NCI-H446 (cell line): Measurements from ENCODE around the gene UBXN4.
"Not testable (repeated sequence)": the region's sequence is repeated elsewhere in the genome, so short reads cannot be mapped to it uniquely, and the experiment has no call there.

Experiments used
- DNase-seq, 2 experiments: peaks; one replicate each; lab custom pipeline; 2025; lab: John Stamatoyannopoulos, UW

UBXN4 gene

DNA sequence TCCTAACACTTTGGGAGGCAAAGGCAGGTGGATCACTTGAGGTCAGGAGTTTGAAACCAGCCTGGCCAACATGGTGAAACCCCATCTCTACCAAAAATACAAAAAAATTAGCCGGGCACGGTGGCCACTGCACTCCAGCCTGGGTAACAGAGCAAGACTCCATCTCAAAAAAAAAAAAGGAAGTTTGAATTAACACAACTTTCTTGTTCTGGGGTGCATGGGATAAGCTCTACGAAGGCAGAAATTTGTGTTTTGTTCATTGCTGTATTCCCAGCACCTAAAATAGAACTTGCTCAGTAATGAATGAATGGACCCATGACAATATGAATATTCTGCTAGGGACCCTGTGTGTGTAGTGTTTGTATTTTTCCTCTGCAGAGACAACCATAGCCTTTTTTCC is 66.2 kb downstream of the UBXN4 start:
- DNase-seq, result not testable (repeated sequence)

DNA sequence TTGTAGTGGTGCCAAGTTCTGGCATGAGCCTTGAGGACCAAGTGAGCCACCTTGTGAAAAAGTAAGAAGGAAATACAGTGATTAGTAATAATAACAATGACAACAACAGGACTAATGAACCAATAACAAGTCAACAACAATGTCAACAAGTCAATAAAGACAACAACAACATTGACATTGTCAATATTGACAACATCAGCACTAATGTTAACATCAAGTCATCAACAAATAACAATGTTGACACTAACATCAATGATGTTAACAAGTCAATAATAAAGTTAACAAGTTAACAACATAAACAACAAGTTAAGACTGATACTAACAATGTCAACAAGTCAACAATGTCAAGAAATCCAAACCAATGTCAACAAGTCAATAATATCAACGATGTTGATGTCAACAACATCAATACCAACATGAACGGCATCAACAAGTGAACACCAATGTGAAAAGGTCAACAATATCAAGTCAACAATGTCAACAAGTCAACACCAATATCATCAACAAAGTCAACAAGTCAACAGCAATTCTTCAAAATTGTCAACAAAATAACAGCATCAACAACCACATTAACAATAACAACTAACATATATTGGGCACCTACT is 71.4 kb downstream of the UBXN4 start:
- DNase-seq, result no peak

DNA sequence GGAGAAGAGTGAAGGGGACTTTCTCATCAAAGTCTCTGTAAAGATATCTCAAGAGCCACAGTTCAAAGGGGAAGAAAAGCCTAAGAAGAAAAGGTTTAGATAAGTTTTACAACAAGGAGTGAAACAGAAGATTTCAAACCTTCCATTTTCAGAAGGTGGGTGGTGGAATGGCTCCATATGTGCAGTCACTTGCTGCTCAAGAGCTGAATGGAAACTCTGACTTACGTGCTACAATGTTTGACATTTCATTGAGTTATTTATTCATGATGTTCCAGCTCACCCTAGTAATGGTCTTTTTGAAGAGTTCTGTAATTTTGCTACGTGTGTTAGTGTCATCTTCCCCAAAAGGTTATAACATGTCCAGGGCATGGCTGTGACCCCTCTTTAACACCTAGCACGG is 73.6 kb downstream of the UBXN4 start:
- no peak for DNase-seq

DNA sequence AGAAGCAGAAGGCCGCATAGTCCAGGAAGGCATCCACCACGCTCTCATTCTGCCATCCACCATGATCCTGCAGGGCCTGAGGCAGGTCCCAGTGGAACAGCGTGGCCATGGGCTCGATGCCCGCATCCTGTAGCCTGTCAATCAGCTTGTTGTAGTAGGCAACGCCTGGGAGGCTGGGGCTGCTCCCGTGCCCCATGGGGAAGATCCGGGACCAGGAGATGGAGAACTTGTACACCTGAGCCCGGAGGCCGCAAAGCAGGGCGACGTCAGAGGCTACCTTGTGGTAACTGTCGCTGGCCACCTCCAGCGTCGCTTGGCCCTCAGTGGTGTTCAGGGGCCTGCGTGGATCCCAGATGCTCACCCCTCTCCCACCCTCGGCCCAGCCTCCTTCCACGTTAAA is 75.8 kb downstream of the UBXN4 start:
- DNase-seq, result no peak

DNA sequence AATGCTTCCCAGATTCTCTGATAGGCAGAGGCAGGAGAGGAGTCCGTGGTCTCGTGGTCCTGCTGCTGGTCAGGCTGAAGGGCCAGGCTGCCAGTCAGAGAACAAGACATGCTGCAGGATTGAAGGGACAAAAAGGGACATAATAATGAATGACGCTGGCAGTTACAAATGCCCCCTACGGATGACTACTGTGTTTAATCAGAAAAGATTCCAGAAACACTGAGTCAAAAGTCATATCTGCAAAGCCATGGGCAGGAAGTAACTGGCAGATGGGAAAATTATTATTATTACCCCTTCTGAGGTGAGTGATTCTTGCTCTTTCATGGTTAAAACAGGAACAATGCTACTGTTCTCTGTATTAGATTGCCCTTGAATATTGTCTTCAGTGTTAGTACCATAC is 76.3 kb downstream of the UBXN4 start:
- DNase-seq, result no peak

DNA sequence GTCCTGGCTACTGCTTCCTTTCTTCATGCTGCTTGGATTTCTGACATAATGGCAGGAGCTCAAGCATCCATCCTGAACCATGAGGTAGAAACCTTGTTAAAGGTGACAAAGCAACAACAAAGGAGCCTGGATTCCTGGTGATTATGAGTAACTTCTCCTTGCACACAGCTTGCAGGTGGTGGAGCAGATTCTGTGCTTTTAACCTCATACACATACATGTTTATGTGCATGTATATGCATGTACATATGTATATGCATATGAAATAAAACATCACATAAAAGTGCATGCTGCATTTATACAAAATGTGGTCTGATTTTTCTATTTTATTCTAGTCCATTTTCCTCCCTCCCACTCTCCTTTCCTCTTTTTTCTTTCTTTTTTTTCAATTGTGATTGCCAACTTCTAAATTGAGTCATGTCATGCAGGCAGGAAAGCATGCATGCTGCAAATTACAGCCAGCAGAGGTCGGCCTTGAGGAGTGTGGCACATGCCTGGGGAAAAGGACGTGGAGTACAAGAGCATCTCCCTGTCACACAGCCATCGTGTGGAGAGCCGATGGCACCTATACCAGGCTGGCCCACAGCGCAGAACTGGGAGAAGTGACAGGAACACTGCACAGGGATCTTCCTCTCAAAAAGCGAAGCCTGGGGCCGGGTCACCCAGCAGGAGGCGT is 77.4 kb downstream of the UBXN4 start:
- no peak for DNase-seq

DNA sequence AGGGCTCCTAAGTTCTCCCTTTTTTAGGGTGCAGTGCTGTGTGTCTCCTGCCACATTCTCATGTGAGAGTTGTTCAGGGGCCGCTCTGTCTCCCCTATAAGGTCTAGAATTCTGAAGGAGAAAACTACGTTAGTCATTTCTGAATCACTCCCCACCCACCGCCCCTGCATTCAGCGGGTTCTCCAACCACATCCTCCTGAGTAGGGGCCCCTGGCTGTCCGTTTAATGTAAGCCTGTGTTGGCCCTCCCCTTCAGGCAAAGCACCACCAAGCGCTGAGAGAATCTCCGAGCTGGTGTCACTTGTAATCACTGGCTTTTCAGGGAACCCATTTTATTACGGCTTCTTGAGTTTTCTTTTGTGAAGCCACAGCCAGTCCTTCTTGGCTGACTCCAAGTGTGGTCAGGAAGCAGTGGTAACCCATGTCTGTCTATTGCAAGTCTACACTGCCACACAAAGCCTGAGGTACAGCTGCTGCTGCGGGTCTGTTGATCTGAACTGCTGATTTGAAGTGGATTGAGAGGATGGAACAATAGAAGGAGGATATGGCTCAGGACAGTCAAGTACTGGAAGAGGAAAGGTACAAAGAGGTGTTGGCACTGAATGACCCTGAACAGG is 78.5 kb downstream of the UBXN4 start:
- DNase-seq, result no peak

DNA sequence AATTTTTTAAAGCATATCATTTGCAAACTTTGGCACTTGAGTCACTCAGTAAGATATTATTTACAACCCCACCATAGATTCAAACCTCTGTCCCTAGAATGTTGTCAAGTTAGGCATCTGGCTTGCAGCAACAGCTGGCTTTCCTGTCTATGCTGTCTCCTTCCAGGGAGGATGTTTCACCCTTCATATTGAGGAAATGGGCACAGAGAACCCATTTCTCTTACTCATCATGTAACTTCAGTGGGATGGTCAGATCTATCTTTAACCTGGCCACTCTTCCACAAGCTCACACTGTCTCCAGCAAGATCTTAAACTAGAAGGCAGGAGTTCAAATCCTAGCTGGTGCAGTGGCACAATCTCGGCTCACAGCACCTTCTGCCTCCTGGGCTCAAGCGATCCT is 79.5 kb downstream of the UBXN4 start:
- DNase-seq, result no peak

DNA sequence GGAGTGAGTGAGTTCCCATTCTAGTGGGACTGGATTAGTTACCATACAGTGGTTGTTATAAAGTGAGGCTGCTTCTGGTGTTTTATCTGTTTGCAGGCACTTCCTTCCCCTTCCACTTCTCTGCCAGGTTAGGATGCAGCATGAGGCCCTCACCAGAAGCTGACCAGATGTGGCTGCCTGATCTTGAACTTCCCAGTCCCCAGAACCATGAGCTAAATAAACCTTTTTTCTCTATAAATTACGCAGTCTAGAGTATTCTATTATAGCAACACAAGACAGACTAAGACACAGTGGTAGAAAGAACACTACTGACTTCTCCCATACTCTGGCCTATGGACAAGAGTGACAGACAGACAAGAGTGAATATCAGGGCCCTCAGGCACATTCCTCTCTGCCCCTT is 81.2 kb downstream of the UBXN4 start:
- DNase-seq, result no peak

DNA sequence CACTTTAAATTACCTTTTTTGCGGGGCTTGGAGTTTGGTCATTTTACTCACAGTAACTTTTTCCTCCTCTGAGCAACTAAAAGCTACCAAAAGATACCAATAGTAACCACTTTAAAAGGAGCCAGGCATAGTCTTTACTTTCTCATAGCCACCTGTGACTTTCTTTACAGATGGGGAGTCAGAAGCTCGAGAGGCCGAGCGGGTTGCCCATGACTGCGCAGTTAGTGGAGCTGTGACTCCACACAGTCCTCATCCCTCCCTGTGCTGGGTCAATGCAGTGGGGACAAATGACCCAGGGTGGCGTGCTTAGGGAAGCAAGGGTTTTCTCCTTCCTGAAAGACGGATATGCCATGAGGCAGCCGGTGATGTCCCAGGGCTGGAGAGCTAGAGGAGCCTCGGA is 83.5 kb downstream of the UBXN4 start:
- no peak for DNase-seq

DNA sequence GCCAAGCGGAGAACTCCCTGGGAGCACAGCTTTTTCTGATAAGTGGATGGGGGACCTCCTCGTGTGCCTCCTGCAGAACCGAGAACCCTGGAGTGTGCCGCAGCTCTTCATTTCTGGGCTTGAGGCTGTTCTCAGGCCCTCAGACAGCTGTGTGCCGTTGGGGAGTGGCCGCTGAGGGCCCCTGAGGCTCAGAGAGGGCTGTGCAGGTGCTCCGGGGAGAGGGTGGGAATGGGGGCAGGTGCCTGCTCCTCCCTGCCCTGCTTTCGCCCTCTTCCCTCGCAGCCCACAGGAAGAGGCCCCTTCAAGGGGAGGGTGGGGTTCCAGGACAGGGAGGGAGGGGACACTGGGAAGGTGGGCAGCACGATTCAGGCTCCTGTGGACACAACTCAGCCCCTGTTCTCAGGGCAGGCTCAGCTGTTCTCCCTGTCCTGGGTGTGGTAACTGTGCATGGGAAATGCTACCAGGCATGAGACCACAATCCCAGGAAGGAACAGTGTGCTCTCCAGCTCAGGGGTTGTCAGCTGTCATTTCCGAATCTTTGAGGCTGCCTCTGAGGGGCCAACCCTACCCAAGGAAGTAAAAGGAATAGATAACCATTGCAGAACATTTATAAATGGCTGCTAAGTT is 84.0 kb downstream of the UBXN4 start:
- DNase-seq, result no peak

DNA sequence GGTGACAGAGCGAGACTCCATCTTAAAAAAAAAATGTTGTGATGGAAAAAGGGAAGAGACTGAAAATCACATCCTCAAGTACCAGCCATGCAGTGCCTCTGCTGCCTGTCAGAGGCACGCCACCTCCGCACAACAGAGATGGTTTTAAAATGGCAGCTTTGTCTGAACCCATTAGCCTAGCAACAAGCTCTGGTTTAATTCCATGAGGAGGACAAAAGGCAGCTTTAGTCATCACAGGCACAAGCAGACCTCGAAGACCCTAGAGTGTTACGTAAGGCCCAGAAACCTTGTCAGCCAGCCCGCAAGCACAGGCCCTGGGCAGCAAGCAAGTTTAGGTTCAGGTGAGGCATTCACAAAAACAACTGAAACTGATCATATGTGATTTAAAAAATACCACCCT is 84.9 kb downstream of the UBXN4 start:
- DNase-seq, result no peak

DNA sequence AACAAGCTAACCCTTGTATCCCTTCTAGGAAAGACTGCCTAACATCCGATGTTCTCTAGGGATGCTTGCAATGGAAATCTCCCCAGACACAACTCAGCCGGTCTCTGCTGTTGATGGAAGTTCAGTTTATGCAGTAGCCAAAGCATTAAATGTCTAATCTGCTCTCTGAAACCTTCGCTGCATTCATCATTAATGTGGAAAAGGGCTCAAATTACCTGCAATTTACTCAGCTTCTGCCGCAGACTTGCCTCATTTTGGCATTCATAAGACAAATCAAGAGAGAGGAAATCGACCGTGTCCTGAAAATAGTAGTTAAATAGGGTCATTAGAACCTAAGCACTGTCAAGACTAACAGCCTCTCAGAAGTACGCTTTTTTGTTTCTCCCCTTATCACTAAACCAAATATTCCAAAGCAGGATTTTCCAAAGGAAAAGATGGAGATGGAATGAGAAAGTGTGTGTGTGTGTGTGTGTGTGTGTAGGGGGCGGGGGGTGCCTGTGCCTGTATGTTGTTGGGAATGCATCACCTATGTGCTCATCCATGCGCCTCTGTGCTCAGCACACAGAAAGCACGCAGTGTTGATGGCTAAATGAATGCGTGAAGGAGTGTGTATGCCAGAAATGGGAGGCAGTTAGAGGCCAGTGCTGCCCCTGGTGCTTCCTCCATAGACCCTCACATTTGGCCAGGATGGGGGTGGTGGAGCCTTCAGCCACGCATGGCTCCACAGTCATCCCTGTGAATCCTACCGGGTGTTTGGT is 87.9 kb downstream of the UBXN4 start:
- no peak for DNase-seq

DNA sequence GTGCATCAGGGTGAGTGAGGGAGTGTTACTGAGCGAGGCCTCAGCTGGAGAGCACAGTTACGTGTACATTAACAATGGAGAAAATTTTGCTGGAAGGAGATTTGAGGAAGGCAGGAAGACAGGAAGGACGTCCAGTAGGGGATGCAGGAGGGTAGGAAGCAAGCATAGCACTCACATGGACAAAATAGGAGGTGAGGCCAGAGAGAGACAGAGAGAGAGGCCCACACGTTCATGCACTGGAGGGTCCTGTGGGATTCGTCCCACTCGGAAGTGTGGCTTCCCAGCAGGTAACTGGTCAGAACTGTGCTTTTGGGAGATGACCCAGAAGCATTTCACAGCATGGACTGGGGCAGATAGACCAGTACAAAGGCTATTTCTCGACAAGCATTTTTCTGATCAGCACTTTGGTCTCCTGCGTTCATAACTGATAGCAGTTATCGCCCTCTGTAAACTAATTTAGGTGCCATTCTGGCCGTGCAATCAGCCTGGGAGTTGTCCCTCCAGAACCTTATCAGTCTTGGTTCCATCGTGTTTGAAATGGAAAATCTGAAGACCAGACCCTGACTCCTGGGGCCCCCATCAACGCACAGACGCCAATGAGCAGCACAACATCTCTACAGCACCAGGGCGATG is 89.6 kb downstream of the UBXN4 start:
- no peak for DNase-seq

DNA sequence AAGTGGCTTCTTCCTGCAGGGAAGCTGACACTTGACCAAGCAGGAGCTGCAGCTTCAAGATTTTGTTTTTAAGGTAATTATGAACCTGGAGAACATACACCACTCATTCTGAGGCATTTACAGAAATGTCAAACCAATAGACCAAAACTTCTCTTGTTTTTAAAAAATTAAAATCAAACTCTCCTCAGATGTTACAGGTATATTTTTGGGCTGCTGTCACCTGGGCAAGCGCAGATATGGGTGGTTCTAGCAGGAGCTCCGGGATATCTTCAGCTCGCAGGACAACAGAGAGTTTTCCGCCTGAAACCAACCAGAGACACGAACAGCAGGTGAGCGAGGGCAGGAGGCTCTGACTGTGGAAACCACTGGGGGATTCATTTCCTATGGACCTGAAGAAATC is 91.2 kb downstream of the UBXN4 start:
- no peak for DNase-seq
